GM23338 (cell line): ENCODE measurements around the gene FHAD1.

Experiments used
- CREB1 ChIP-seq: fragments of 250-450 bp; sonication (Bioruptor Pico); IDR thresholded peaks from 2 replicates; pipeline ENCODE4 v1.5.0; 2020; ENCODE audit warnings: low read depth, mild to moderate bottlenecking, moderate library complexity
- EZH2 ChIP-seq: fragments of 200-600 bp; sonication (generic); IDR thresholded peaks from one replicate; pipeline ENCODE4 v1.8.0; 2017; ENCODE audit warnings: antibody characterized with exemption, mild to moderate bottlenecking, low read depth; ENCODE audit not compliant: unreplicated experiment
- EZH2phosphoT487 ChIP-seq: fragments of 200-600 bp; sonication (generic); IDR thresholded peaks from one replicate; pipeline ENCODE4 v1.8.1; 2018; ENCODE audit warnings: antibody characterized with exemption; ENCODE audit not compliant: unreplicated experiment
- JUNB ChIP-seq: IDR thresholded peaks from one replicate; pipeline ENCODE4 v1.6.1; 2016; ENCODE audit warnings: antibody characterized with exemption; ENCODE audit not compliant: unreplicated experiment
- NANOG ChIP-seq: IDR thresholded peaks from 2 replicates; pipeline ENCODE4 v1.6.1; 2016; ENCODE audit warnings: antibody characterized with exemption, borderline replicate concordance
- POLR2AphosphoS5 ChIP-seq: IDR thresholded peaks from 2 replicates; pipeline ENCODE4 v1.6.1; 2016; ENCODE audit warnings: antibody characterized with exemption, low read depth
- STAT1 ChIP-seq: IDR thresholded peaks from one replicate; pipeline ENCODE4 v1.6.1; 2016; ENCODE audit warnings: antibody characterized with exemption; ENCODE audit not compliant: unreplicated experiment
- ZNF114 ChIP-seq: fragments of 250-450 bp; sonication (Bioruptor Pico); IDR thresholded peaks from 2 replicates; pipeline ENCODE4 v1.5.0; 2020; ENCODE audit warnings: mild to moderate bottlenecking, moderate library complexity
- ZNF331 ChIP-seq: fragments of 250-450 bp; sonication (Bioruptor Pico); IDR thresholded peaks from 2 replicates; pipeline ENCODE4 v1.5.0; 2020; ENCODE audit warnings: low read depth, mild to moderate bottlenecking, moderate library complexity
- TF ChIP-seq, protein P1 (sequence below), 2 experiments: fragments of 200-600 bp in 1 of 2; sonication (generic) in 1 of 2; conservative IDR thresholded peaks; 2 replicates each; pipeline versions ENCODE4 v1.5.1 to v1.6.1; 2016 to 2017; ENCODE audit warnings: antibody characterized with exemption in 2 of 2, low read depth in 2 of 2, mild to moderate bottlenecking in 2 of 2, moderate library complexity in 1 of 2
- TF ChIP-seq, protein P2 (sequence below): IDR thresholded peaks from one replicate; pipeline ENCODE4 v1.6.1; 2018; ENCODE audit warnings: antibody characterized with exemption; ENCODE audit not compliant: unreplicated experiment
- TF ChIP-seq, protein P3 (sequence below): IDR thresholded peaks from 2 replicates; pipeline ENCODE4 v1.6.1; 2016; ENCODE audit warnings: antibody characterized with exemption
- TF ChIP-seq, protein P4 (sequence below): fragments of 250-450 bp; sonication (Bioruptor Pico); IDR thresholded peaks from 2 replicates; pipeline ENCODE4 v1.5.0; 2020; ENCODE audit warnings: mild to moderate bottlenecking, moderate library complexity

DNA sequence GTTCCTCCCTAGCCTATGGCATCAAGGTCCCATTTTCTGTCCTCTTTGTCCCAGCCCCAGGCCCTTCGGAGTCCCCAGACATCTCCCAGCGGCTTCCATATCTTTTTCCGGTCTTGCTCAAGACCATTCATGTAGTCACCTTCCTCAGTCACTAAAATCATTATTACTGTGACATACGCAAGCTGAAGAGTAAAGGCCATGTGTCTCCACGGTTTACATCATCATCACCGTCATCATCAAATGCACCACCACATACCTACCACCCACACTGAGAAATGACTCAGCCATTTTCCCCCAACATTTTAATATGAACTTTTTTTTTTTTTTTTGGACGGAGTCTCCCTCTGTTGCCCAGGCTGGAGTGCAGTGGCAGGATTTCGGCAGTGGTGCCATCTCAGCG lies 43.4 kb downstream of the FHAD1 start:
- TF ChIP-seq, protein P1, sequence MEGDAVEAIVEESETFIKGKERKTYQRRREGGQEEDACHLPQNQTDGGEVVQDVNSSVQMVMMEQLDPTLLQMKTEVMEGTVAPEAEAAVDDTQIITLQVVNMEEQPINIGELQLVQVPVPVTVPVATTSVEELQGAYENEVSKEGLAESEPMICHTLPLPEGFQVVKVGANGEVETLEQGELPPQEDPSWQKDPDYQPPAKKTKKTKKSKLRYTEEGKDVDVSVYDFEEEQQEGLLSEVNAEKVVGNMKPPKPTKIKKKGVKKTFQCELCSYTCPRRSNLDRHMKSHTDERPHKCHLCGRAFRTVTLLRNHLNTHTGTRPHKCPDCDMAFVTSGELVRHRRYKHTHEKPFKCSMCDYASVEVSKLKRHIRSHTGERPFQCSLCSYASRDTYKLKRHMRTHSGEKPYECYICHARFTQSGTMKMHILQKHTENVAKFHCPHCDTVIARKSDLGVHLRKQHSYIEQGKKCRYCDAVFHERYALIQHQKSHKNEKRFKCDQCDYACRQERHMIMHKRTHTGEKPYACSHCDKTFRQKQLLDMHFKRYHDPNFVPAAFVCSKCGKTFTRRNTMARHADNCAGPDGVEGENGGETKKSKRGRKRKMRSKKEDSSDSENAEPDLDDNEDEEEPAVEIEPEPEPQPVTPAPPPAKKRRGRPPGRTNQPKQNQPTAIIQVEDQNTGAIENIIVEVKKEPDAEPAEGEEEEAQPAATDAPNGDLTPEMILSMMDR (conservative IDR thresholded peaks at IDR 0.05; ENCODE audit: low read depth in 2 of 2): no peak
- TF ChIP-seq, protein P2, sequence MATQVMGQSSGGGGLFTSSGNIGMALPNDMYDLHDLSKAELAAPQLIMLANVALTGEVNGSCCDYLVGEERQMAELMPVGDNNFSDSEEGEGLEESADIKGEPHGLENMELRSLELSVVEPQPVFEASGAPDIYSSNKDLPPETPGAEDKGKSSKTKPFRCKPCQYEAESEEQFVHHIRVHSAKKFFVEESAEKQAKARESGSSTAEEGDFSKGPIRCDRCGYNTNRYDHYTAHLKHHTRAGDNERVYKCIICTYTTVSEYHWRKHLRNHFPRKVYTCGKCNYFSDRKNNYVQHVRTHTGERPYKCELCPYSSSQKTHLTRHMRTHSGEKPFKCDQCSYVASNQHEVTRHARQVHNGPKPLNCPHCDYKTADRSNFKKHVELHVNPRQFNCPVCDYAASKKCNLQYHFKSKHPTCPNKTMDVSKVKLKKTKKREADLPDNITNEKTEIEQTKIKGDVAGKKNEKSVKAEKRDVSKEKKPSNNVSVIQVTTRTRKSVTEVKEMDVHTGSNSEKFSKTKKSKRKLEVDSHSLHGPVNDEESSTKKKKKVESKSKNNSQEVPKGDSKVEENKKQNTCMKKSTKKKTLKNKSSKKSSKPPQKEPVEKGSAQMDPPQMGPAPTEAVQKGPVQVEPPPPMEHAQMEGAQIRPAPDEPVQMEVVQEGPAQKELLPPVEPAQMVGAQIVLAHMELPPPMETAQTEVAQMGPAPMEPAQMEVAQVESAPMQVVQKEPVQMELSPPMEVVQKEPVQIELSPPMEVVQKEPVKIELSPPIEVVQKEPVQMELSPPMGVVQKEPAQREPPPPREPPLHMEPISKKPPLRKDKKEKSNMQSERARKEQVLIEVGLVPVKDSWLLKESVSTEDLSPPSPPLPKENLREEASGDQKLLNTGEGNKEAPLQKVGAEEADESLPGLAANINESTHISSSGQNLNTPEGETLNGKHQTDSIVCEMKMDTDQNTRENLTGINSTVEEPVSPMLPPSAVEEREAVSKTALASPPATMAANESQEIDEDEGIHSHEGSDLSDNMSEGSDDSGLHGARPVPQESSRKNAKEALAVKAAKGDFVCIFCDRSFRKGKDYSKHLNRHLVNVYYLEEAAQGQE: no peak
- TF ChIP-seq JUNB (no peak), EZH2phosphoT487 (no peak), EZH2 (no peak), CREB1 (CRISPR knock-in tag) (no peak), POLR2AphosphoS5 (no peak), ZNF114 (CRISPR knock-in tag) (no peak), ZNF331 (CRISPR knock-in tag) (no peak), NANOG (no peak), STAT1 (no peak)
- TF ChIP-seq, protein P3, sequence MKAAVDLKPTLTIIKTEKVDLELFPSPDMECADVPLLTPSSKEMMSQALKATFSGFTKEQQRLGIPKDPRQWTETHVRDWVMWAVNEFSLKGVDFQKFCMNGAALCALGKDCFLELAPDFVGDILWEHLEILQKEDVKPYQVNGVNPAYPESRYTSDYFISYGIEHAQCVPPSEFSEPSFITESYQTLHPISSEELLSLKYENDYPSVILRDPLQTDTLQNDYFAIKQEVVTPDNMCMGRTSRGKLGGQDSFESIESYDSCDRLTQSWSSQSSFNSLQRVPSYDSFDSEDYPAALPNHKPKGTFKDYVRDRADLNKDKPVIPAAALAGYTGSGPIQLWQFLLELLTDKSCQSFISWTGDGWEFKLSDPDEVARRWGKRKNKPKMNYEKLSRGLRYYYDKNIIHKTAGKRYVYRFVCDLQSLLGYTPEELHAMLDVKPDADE: no peak
- TF ChIP-seq, protein P4, sequence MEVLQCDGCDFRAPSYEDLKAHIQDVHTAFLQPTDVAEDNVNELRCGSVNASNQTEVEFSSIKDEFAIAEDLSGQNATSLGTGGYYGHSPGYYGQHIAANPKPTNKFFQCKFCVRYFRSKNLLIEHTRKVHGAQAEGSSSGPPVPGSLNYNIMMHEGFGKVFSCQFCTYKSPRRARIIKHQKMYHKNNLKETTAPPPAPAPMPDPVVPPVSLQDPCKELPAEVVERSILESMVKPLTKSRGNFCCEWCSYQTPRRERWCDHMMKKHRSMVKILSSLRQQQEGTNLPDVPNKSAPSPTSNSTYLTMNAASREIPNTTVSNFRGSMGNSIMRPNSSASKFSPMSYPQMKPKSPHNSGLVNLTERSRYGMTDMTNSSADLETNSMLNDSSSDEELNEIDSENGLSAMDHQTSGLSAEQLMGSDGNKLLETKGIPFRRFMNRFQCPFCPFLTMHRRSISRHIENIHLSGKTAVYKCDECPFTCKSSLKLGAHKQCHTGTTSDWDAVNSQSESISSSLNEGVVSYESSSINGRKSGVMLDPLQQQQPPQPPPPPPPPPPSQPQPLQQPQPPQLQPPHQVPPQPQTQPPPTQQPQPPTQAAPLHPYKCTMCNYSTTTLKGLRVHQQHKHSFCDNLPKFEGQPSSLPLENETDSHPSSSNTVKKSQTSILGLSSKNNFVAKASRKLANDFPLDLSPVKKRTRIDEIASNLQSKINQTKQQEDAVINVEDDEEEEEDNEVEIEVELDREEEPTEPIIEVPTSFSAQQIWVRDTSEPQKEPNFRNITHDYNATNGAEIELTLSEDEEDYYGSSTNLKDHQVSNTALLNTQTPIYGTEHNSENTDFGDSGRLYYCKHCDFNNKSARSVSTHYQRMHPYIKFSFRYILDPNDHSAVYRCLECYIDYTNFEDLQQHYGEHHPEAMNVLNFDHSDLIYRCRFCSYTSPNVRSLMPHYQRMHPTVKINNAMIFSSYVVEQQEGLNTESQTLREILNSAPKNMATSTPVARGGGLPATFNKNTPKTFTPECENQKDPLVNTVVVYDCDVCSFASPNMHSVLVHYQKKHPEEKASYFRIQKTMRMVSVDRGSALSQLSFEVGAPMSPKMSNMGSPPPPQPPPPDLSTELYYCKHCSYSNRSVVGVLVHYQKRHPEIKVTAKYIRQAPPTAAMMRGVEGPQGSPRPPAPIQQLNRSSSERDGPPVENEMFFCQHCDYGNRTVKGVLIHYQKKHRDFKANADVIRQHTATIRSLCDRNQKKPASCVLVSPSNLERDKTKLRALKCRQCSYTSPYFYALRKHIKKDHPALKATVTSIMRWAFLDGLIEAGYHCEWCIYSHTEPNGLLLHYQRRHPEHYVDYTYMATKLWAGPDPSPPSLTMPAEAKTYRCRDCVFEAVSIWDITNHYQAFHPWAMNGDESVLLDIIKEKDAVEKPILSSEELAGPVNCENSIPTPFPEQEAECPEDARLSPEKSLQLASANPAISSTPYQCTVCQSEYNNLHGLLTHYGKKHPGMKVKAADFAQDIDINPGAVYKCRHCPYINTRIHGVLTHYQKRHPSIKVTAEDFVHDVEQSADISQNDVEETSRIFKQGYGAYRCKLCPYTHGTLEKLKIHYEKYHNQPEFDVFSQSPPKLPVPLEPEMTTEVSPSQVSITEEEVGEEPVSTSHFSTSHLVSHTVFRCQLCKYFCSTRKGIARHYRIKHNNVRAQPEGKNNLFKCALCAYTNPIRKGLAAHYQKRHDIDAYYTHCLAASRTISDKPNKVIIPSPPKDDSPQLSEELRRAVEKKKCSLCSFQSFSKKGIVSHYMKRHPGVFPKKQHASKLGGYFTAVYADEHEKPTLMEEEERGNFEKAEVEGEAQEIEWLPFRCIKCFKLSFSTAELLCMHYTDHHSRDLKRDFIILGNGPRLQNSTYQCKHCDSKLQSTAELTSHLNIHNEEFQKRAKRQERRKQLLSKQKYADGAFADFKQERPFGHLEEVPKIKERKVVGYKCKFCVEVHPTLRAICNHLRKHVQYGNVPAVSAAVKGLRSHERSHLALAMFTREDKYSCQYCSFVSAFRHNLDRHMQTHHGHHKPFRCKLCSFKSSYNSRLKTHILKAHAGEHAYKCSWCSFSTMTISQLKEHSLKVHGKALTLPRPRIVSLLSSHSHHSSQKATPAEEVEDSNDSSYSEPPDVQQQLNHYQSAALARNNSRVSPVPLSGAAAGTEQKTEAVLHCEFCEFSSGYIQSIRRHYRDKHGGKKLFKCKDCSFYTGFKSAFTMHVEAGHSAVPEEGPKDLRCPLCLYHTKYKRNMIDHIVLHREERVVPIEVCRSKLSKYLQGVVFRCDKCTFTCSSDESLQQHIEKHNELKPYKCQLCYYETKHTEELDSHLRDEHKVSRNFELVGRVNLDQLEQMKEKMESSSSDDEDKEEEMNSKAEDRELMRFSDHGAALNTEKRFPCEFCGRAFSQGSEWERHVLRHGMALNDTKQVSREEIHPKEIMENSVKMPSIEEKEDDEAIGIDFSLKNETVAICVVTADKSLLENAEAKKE (CRISPR knock-in tag): no peak
